EH (cell line): ENCODE data around the gene ARHGEF4.
"Not testable (repeated sequence)": the region's sequence is repeated elsewhere in the genome, so short reads cannot be mapped to it uniquely, and the experiment has no call there.

Source experiments
- DNase-seq: peaks from one replicate; pipeline ENCODE4 v3.0.0-alpha.2; 2015; ENCODE audit warnings: low read depth

Gene ARHGEF4

GRCh38 chr2:131055169-131056065 lies 218.7 kb downstream of the ARHGEF4 start:
- DNase-seq, result peak; percentile 97

DNA sequence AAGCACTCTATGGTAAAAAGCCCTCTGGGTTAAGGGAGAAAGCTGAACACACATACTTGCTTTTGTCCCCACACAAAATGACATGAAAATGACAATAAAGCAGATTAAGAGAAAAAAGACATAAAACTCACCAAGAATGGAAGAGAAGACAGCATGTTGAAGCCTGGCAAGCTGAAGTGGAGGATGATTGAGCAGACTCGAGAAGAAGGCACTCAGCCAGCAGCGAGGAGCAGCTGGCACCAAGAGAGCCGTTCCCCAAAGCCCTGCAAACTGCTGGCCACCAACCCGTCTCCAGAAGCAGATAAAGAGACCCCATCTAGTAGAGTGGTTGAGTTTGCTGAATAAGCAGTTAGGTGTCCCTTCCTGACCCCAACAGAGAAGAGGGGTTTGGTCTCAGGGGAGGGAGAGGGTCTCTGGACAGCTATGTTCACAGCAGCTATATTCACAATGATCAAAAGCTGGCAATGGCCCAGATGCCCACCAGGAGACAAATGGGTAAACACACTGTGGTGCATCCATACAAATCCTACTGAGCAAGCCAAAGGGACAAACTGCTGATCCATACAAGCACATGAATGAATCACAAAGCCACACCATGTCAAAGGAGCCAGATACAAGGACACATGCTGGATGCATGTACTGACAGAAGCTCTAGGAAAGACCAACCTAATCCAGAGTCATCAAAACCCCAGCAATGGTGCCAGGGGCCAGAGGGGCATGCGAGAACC lies 219.7 kb downstream of the ARHGEF4 start:
- DNase-seq, result peak; percentile 46

DNA sequence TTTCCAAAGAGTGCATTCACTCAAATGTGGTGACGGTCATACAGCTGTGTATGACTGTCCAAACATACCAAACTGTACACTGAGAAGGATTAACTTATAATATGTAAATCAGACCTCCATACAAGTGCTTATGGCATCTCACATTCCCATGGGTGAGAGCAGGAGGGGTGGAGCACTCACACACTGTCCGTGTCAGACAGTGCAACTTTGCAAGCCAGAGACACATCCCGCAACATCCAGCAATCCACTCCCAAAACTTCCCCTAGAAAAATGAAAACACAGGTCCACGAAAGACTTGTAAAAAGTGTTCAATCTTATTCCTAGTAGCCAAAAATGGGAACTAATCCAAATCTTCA lies 220.2 kb downstream of the ARHGEF4 start:
- DNase-seq, result peak; percentile 24

- no peak for DNase-seq
Observed at GRCh38 chr2:131058214-131058843, 221.6 kb downstream of the ARHGEF4 start.

- DNase-seq, result no peak
Observed at GRCh38 chr2:131058920-131059319, 222.2 kb downstream of the ARHGEF4 start.

- DNase-seq, result no peak
Observed at GRCh38 chr2:131063501-131064283, 227.0 kb downstream of the ARHGEF4 start.

DNA sequence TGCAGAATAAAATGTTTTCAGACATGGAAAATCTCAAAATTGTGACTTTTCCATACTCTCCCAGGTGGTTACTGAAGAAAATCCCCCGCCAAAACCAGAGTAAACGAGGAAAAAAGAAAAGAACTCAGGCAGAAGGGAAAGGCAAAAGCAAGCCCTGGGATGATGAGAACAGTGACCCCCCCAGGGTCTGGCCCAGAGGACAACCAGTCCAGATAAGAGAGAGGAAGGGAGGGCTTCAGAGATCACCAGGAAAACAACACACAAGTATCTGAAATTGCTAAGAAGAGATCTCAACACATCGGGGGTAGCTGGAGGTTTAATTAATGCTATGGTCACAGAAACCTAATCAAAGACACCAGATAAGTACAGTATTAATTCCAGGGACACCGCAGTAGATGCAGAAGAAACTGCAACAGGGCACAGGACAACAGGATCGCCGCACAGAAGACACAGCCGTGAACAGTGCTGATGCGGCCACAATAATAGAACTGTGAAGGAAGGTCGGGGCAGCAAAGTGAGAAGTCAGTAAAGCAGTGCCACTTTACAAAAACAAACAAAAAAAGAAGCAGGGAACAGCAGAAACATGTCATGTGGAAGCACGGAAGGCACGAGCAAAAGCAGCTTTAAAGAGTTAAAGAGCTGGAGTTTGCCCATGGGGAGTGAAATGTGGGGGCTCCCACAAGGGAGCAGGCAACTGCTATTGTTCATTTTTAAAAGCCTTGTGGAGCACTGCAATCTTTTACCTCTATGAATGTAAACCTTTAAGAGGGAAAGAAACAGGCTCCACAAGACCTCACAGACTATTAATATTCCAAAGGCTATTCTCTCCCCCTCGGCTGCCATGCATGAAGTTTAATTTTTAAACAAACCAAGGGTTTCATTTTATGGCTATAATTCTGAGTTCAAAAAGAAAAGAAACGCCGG lies 228.1 kb downstream of the ARHGEF4 start:
- no peak for DNase-seq

DNA sequence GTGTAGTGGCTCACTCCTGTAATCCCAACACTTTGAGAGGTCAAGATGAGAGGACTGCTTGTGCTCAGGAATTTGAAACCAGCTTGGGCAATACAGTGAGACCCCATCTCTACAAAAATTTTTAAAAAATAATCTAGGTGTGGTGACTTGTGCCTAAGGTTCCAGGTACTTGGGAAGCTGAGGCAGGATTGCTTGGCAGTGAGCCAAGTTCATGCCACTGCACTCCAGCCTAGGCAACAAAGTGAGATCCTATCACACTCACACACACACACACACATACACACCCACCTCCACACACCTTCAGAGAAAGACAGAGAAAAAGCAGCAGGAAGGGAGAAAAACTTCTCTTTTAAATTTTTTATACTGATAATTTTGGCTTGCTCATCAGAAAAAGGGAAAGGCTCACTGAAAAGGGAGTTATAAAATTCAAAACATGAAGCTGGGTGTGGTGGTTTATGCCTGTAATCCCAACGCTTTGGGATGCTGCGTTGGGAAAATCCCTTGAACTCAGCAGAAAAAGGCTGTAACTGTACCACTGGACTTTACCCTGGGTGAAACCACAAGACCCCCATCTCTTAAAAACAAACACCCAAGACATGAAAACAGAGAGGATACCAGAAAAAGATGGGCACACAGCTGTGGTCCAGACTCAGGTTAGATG lies 230.9 kb downstream of the ARHGEF4 start:
- DNase-seq, result no peak

GRCh38 chr2:131068172-131068571 lies 231.5 kb downstream of the ARHGEF4 start:
- not testable (repeated sequence) for DNase-seq

DNA sequence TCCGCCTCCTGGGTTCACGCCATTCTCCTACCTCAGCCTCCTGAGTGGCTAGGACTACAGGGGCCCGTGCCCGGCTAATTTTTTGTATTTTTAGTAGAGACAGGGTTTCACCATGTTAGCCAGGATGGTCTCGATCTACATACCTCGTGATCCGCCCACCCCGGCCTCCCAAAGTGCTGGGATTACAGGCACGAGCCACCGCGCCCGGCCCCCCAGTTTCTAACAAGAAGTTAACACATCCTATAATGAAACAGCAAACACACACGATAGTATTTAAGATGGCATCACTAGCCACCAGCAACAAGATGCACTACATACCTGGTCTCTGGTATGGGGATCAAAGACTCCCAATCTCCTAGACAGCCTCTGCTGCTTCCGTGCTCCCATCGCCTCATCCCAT lies 238.9 kb downstream of the ARHGEF4 start:
- not testable (repeated sequence) for DNase-seq

DNA sequence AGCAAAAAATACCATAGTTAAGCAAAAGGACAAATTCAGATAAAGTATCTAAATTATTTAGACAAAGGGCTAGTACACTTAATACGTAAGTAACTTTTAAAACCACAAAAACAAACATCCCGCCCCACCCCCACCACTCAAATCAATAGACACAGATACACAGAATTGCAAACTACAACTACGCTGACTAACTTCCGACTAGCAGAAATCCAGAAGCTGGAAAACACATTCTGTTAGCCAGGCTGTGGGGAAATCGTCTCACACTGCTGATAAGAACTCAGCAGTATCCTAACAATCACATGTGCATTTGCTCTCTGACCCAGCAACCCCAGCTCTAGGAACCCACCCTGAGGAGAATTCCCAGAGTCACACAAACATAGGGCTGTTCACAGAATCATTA lies 240.0 kb downstream of the ARHGEF4 start:
- DNase-seq, result no peak

- no peak for DNase-seq
Observed at GRCh38 chr2:131077182-131077846, 240.6 kb downstream of the ARHGEF4 start.

DNA sequence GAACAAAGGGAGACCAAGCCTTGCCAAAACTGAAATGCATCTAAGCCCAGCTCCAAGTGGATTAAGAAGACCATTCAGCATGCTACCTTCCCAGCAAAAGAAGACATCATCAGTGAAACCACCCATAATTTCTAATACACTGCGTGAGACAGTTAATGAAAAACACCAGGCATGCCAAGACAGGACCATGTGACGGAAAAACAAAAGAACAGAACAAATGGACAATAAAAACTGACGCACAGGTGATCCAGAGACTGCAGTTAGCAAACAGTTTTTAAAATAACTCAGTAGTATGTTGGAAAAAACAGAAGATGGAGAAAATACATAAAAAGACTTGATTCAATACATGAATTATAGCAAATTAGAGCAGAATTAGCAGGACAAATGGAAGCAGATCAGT lies 241.3 kb downstream of the ARHGEF4 start:
- no peak for DNase-seq

DNA sequence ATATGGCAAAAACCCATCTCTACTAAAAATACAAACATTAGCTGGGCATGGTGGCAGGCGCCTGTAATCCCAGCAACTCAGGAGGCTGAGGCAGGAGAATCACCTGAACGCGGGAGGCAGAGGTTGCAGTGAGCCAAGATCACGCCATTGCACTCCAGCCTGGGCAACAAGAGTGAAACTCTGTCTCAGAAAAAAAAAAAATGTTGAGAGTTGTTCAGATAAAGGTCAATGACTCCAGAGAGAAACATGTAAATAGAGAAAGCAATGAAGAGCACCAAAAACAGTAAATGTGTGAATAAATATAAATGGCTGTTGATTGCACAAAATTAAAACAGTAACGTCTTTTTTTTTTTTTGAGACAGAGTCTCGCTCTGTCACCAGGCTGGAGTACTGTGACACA lies 243.2 kb downstream of the ARHGEF4 start:
- DNase-seq, result not testable (repeated sequence)

GRCh38 chr2:131081190-131081589 lies 244.5 kb downstream of the ARHGEF4 start:
- DNase-seq, result no peak

GRCh38 chr2:131085646-131086045 lies 248.9 kb downstream of the ARHGEF4 start:
- no peak for DNase-seq

DNA sequence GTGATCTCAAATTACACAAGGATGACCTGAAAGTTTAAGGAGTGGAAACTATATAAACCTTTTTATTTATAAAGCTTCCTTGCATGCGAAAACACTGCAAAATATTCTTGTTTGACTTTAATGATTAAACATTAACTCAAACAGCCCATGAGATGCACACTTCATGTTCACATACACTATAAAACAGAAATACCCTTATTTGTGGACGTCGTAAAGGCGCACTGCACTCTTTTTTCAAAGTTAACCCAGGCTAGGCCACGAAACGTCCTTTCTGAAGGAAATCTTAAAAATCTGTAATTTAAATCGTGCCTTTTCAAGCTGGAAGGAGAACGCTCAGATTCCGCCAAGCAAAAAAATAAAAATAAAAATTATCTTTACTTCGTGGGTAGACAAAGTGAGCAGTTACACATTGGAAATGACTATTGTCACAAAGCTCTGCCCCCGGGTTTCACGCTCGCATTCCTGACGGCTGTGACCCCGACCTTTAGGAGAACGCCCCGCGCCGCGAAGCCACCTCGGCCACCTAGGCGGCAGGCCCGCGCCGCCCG lies 255.8 kb downstream of the ARHGEF4 start:
- no peak for DNase-seq

DNA sequence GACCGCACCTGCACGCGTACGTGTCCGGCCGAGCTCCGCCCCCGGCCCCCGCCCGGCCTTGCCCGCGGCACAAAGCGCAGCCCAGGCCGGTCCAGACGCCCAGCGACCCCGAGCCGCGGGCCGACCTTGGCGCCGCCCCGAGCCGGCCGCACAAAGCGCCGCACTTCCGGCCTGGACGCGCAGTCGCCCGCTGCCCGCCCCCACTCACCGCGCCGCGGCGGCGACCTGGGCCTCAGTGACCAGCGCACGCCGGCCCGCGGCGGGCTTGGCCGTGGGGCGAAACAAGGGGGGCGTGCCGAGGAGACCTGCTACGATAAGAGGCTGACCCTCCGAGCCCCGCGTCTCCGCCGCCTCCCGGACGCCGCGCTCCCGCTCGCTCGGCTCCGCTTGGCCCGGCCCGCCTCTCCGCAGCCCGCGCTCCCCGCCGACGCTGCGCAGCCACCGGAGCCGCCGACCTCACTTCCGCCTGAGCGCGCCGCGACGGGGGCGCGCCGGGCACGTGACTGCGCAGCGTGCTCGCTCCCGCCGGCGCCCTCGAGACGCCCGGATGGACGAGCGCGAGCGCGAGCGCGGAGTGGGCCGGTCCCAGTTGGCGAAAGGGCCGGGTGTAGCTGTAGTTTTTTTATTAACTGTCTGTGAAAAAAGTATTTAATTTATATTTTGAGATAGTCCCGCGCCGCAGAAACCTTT lies 256.4 kb downstream of the ARHGEF4 start, which contains the start of gene FAM168B:
TSS of gene FAM168B (minus strand) at position 455 of the 690 bp plus-strand sequence. CDS start 10,814 bp downstream, outside the sequence.
- peak; percentile 87 for DNase-seq
